ENCODE results near the gene USP31.

The USP31 gene

GRCh38 chr16:23059433-23059832, 89.8 kb downstream of the USP31 start:
- DNase-seq (ENCODE audit: low read depth), result no peak

GRCh38 chr16:23058576-23058975, 90.7 kb downstream of the USP31 start:
- no peak for DNase-seq (ENCODE audit: low read depth)

GRCh38 chr16:23057013-23057596, 92.1 kb downstream of the USP31 start:
- DNase-seq (ENCODE audit: low read depth), result no peak

- no peak for DNase-seq (ENCODE audit: low read depth)
These were observed 93.8 kb downstream of the USP31 start for GRCh38 chr16:23055481-23055880.

- DNase-seq (ENCODE audit: low read depth), result no peak
These were observed 96.2 kb downstream of the USP31 start for GRCh38 chr16:23052908-23053580.

GRCh38 chr16:23052221-23052620, 97.0 kb downstream of the USP31 start:
- no peak for DNase-seq (ENCODE audit: low read depth)

GRCh38 chr16:23051587-23051986, 97.7 kb downstream of the USP31 start:
- no peak for DNase-seq (ENCODE audit: low read depth)

GRCh38 chr16:23048164-23048563, 101.1 kb downstream of the USP31 start:
- no peak for DNase-seq (ENCODE audit: low read depth)

- DNase-seq (ENCODE audit: low read depth), result no peak
These were observed 104.2 kb downstream of the USP31 start for GRCh38 chr16:23045025-23045424.

GRCh38 chr16:23040246-23040645, 109.0 kb downstream of the USP31 start:
- DNase-seq (ENCODE audit: low read depth), result no peak

GRCh38 chr16:23039118-23039517, 110.1 kb downstream of the USP31 start:
- no peak for DNase-seq (ENCODE audit: low read depth)

GRCh38 chr16:23035240-23035639, 114.0 kb downstream of the USP31 start:
- DNase-seq (ENCODE audit: low read depth), result no peak

GRCh38 chr16:23031508-23032098, 117.6 kb downstream of the USP31 start:
- DNase-seq (ENCODE audit: low read depth), result no peak

- DNase-seq (ENCODE audit: low read depth), result no peak
These were observed 119.4 kb downstream of the USP31 start for GRCh38 chr16:23029733-23030420.

GRCh38 chr16:23027386-23027785, 121.9 kb downstream of the USP31 start:
- no peak for DNase-seq (ENCODE audit: low read depth)

- no peak for DNase-seq (ENCODE audit: low read depth)
These were observed 122.4 kb downstream of the USP31 start for GRCh38 chr16:23026784-23027362.

- DNase-seq (ENCODE audit: low read depth), result no peak
These were observed 123.5 kb downstream of the USP31 start for GRCh38 chr16:23025692-23026307.

GRCh38 chr16:23024044-23024443, 125.2 kb downstream of the USP31 start:
- DNase-seq (ENCODE audit: low read depth), result no peak

- DNase-seq (ENCODE audit: low read depth), result no peak
These were observed 129.2 kb downstream of the USP31 start for GRCh38 chr16:23020084-23020483.

GRCh38 chr16:23016368-23016767, 132.9 kb downstream of the USP31 start:
- DNase-seq (ENCODE audit: low read depth), result no peak

- no peak for DNase-seq (ENCODE audit: low read depth)
These were observed 133.7 kb downstream of the USP31 start for GRCh38 chr16:23015580-23015979.

GRCh38 chr16:23014592-23014991, 134.7 kb downstream of the USP31 start:
- no peak for DNase-seq (ENCODE audit: low read depth)

Measured in activated T-cell treated with anti-CD3 and anti-CD28 coated beads for 48 hours (primary cell).